Measurements from ENCODE around the gene CASP10.
A peak's percentile ranks its signal among the peaks of the same experiment; 100 is the strongest.
"Not testable (repeated sequence)": the region's sequence is repeated elsewhere in the genome, so short reads cannot be mapped to it uniquely, and the experiment has no call there.

CASP10 gene

GRCh38 chr2:201233192-201233811, 50.4 kb downstream of the CASP10 start:
- in situ Hi-C loops (cut with MboI; ENCODE audit: low pct_unique_long_range_greater_than_20kb, low sequenced_read_pairs, unreplicated experiment), result loop anchor here (10.0 kb wide), 2 partner anchors 131 to 329 kb away; no protein-coding TSS in a partner anchor
- DNase-seq (ENCODE audit: low spot score), result peak; percentile 79
- TF ChIP-seq CTCF (IDR thresholded peaks at IDR 0.05; ENCODE audit: extremely low read depth, insufficient read depth, missing control alignments), result no peak

DNA sequence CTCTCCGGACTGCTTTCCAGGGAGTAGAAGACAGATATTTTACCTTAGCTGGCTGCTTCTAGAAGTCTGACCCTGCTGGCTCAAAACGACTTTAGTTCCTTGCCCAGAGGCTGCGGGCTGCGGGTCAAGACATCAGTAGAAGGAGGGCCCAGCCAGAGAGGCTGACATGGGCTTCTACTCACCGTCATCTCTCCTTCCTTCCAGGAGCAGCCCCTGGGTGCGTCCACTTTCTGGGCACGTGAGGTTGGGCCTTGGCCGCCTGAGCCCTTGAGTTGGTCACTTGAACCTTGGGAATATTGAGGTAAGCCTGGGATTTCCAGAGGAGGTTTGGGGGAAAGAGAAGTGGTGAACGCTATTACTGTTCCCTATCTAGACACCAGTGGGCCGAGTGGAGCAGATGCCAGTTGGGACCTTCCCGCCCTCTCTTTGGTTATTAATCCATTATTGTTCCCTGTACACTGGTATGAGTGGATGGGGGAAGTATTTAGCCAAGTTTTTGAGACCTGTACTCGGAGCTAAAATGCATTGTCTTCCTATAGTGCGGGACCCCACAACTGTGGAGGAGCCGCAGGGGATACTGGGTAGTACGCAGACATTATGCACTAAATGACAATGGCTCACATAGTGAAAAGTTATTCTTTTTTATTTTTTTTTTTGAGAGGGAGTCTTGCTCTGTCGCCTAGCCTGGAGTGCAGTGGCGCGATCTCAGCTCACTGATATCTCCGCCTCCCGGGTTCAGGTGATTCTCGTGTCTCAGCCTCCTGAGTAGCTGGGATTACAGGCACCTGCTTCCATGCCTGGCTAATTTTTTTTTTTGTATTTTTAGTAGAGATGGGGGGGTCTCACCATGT, 51.1 kb downstream of the CASP10 start:
- no peak for DNase-seq (ENCODE audit: low spot score)
- in situ Hi-C loops (cut with MboI; ENCODE audit: low pct_unique_long_range_greater_than_20kb, low sequenced_read_pairs, unreplicated experiment), result loop anchor here (10.0 kb wide), 2 partner anchors 131 to 329 kb away; no protein-coding TSS in a partner anchor
- no peak for TF ChIP-seq CTCF (IDR thresholded peaks at IDR 0.05; ENCODE audit: extremely low read depth, insufficient read depth, missing control alignments)

GRCh38 chr2:201234663-201235135, 51.8 kb downstream of the CASP10 start:
- TF ChIP-seq CTCF (IDR thresholded peaks at IDR 0.05; ENCODE audit: extremely low read depth, insufficient read depth, missing control alignments), result no peak
- DNase-seq (ENCODE audit: low spot score), result no peak
- in situ Hi-C loops (cut with MboI; ENCODE audit: low pct_unique_long_range_greater_than_20kb, low sequenced_read_pairs, unreplicated experiment), result loop anchor here (10.0 kb wide), 2 partner anchors 130 to 330 kb away; no protein-coding TSS in a partner anchor

DNA sequence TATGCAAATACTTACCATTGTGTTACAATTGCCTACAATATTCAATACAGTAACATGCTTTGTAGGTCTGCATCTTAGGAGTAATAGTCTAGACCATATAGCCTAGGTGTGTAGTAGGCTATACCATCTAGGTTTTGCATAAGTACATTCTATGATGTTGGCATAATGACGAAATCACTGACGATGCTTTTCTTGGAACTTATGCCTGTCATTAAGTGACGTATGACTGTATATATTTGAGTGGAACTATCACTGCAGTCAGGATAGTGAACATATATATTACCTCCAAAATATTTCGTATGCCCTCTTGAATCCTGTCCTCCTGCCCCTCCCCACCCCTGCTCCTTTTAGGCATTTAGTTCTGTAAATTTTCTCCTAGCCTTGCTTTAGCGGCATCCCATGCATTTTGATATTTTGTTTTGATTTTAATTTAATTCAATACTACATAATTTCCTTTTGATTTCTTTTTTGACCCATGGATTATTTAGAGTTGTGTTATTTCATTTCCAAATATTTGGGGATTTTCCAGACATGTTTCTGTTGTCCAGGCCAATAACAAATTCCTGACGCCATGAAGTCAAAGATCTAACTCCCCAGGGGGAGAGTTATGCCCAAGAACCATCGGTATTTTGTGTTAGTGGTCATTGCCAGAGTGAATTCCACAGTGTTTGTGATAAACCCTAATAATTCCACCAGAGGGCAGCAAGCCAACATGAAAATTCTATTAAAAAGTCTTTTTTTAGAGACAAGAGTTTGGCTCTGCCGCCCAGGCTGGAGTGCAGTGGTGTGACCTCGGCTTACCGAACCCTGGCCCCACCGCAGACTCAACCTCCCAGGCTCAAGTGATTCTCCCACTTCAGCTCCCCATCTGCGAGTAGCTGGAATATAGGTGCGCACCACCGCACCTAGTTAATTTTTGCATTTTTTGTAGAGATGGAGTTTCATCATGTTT, 53.2 kb downstream of the CASP10 start:
- peak; percentile 42 for DNase-seq (ENCODE audit: low spot score)
- in situ Hi-C loops (cut with MboI; ENCODE audit: low pct_unique_long_range_greater_than_20kb, low sequenced_read_pairs, unreplicated experiment), result loop anchor here (10.0 kb wide), 2 partner anchors 129 to 331 kb away; no protein-coding TSS in a partner anchor
- peak; percentile 50 for TF ChIP-seq CTCF (IDR thresholded peaks at IDR 0.05; ENCODE audit: extremely low read depth, insufficient read depth, missing control alignments)

DNA sequence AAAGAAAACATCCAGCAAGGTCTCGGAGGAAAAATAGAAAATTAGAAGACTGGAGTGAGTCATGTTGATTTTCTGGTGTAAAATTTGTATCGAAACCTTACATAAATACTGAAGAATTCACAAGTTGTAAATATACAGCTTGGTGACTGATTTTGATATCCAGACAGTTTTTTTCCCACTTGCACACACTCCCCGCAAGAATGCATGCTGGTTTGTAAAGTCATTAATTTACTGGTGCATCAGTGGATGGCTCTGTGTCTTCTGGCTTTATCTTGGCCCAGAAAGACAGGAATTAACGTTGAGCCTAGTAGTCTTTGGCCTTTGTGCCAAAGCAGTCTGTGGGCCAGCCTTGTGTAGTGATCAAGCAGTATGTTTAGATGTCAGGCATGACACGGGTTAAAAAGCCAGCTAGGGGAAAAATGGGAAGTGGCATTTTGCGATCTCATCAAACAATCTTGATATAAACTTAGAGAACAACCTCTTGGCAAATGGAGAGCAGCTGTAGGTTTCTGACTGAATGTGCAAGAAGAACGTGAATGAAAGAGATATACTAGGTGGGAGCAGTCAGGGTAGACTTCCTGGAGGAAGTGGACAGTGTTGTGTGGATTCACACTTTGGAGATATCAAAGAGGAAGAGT, 54.7 kb downstream of the CASP10 start:
- in situ Hi-C loops (cut with MboI; ENCODE audit: low pct_unique_long_range_greater_than_20kb, low sequenced_read_pairs, unreplicated experiment), result loop anchor here (10.0 kb wide), 2 partner anchors 127 to 333 kb away; no protein-coding TSS in a partner anchor
- no peak for DNase-seq (ENCODE audit: low spot score)
- TF ChIP-seq CTCF (IDR thresholded peaks at IDR 0.05; ENCODE audit: extremely low read depth, insufficient read depth, missing control alignments), result no peak

DNA sequence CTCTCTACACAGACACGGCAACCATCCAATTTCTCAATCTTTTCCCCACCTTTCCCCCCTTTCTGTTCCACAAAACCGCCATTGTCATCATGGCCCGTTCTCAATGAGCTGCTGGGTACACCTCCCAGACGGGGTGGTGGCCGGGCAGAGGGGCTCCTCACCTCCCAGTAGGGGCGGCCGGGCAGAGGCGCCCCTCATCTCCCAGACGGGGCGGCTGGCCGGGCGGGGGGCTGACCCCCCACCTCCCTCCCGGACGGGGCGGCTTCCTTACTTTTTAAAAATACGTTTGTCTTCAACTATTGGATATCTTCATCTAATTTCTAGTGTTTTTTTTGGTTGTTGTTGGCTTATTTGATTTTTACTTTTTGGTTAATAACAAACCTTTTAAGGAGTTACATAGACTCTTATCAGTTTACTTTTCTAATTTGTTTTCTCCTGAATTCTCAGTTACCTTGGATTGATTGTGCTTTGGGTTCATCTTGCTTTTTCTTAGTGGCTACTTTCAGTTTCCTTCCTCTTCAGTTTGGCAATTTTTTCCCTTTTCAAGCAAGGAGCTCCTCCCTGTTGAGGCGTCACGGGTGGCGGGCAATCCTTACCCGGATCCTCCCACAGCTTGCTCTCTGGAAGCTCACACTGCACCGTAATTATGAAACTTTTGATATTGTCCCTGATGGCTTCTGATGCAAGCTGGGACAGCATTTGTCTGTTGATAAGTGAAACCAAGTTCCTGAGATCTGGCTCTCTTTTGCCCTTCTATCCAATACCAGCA, 56.4 kb downstream of the CASP10 start:
- in situ Hi-C loops (cut with MboI; ENCODE audit: low pct_unique_long_range_greater_than_20kb, low sequenced_read_pairs, unreplicated experiment), result loop anchor here (10.0 kb wide), 2 partner anchors 125 to 335 kb away; no protein-coding TSS in a partner anchor
- not testable (repeated sequence) for DNase-seq (ENCODE audit: low spot score)
